SK-N-MC (cell line): ENCODE measurements around the gene NPFF.

Experiments
- FOXP2 ChIP-seq: optimal IDR thresholded peaks from 2 replicates; pipeline ENCODE3; 2011; ENCODE audit warnings: mild to moderate bottlenecking, moderate library complexity; ENCODE audit not compliant: insufficient read depth; ENCODE audit errors: extremely low read length, control extremely low read depth
- POLR2AphosphoS5 ChIP-seq: IDR thresholded peaks from 2 replicates; pipeline ENCODE4 v1.6.1; 2012; ENCODE audit warnings: mild to moderate bottlenecking, low read depth, low read length, borderline replicate concordance

DNA sequence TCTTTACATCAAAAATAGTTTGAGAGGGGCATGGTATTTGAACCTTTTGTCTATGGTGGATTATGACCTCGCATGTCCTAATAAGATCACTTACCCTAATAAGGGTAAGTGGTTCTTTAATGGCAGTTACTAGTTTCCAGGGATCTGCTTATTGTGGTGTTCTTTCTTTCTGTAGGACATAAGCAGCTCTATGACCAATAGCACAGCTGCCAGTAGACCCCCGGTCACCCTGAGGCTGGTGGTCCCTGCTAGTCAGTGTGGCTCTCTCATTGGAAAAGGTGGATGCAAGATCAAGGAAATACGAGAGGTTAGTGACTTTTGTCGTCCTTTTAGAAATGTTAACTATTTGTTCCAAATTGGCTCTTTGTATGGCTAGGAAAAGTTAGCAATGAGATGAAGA lies 48.2 kb downstream of the NPFF start:
- TF ChIP-seq POLR2AphosphoS5 (no peak), FOXP2 (no peak)
